Measurements from ENCODE around the gene IRX1.

- TF ChIP-seq CTCF (IDR thresholded peaks at IDR 0.05) (no peak), POLR2A (IDR thresholded peaks at IDR 0.05) (no peak)
Observed at GRCh38 chr5:3607541-3608181, 12.0 kb downstream of the IRX1 start.

Data from esophagus squamous epithelium (tissue), 4 donors.